WTC11 (cell line): ENCODE results near the gene EEF1AKMT3. TPM values are rescaled to one million over a fixed set of nuclear protein-coding genes. Genes with fewer than 3 reads are reported as not detected.

Experiments
- ATAC-seq: fragments of 200-7000 bp; cut with Tn5 transposase; 2 replicates; pipeline ENCODE4 v1.10.0; 2021; ENCODE audit warnings: mild to moderate bottlenecking, moderate library complexity
- CTCF ChIA-PET: fragments of 300-600 bp; sonication (Branson Sonifier 250); formaldehyde crosslinking; loops from one replicate; lab custom pipeline; 2021; ENCODE audit warnings: antibody characterized with exemption; lab: Charles Lee
- POLR2A ChIA-PET: fragments of 350-600 bp; sonication (Branson Sonifier 250); formaldehyde crosslinking; loops from one replicate; lab custom pipeline; 2021; ENCODE audit warnings: antibody characterized with exemption; lab: Charles Lee
- DNase-seq: peaks from one replicate; pipeline ENCODE4 v3.0.0; 2021; ENCODE audit warnings: low spot score
- H3K27ac Mint-ChIP-seq: 2 replicates; pipeline ENCODE4 v1.8.0; 2021; ENCODE audit warnings: mixed read lengths
- H3K27me3 Mint-ChIP-seq: 2 replicates; pipeline ENCODE4 v1.8.0; 2021; ENCODE audit warnings: low read depth, mild to moderate bottlenecking, moderate library complexity, mixed read lengths
- H3K36me3 Mint-ChIP-seq: 2 replicates; pipeline ENCODE4 v1.8.0; 2021; ENCODE audit warnings: mixed read lengths
- H3K4me1 Mint-ChIP-seq: 2 replicates; pipeline ENCODE4 v1.8.0; 2022; ENCODE audit warnings: mixed read lengths
- H3K4me3 Mint-ChIP-seq: 2 replicates; pipeline ENCODE4 v1.8.0; 2021; ENCODE audit warnings: mild to moderate bottlenecking, moderate library complexity, mixed read lengths
- H3K9me3 Mint-ChIP-seq: 2 replicates; pipeline ENCODE4 v1.8.0; 2021; ENCODE audit warnings: mixed read lengths
- CBFB ChIP-seq: sonication (generic); formaldehyde crosslinking; IDR thresholded peaks from 2 replicates; pipeline ENCODE4 v1.8.1; 2022; ENCODE audit warnings: mild to moderate bottlenecking, low read depth, missing genetic modification reagents
- ESRRA ChIP-seq: sonication (generic); formaldehyde crosslinking; IDR thresholded peaks from 2 replicates; pipeline ENCODE4 v1.8.1; 2022; ENCODE audit warnings: mild to moderate bottlenecking, missing genetic modification reagents, borderline replicate concordance
- GABPB1 ChIP-seq: sonication (generic); formaldehyde crosslinking; IDR thresholded peaks from 2 replicates; pipeline ENCODE4 v1.8.1; 2023; ENCODE audit warnings: mild to moderate bottlenecking, missing genetic modification reagents
- HMGA2 ChIP-seq: fragments of 250-450 bp; sonication (Bioruptor Pico); IDR thresholded peaks from 2 replicates; pipeline ENCODE4 v1.4.0; 2021; ENCODE audit warnings: mild to moderate bottlenecking, moderate library complexity
- IRF2 ChIP-seq: sonication (generic); formaldehyde crosslinking; IDR thresholded peaks from 2 replicates; pipeline ENCODE4 v1.8.0; 2022; ENCODE audit warnings: low read depth, missing genetic modification reagents, borderline replicate concordance
- JAZF1 ChIP-seq: fragments of 250-450 bp; sonication (Bioruptor Pico); IDR thresholded peaks from 2 replicates; pipeline ENCODE4 v1.9.0; 2021; ENCODE audit warnings: moderate library complexity, mild to moderate bottlenecking, inconsistent platforms
- MYBL2 ChIP-seq: sonication (generic); formaldehyde crosslinking; IDR thresholded peaks from 2 replicates; pipeline ENCODE4 v1.8.1; 2023; ENCODE audit warnings: mild to moderate bottlenecking, moderate library complexity, missing genetic modification reagents
- NR1H2 ChIP-seq: sonication (generic); formaldehyde crosslinking; IDR thresholded peaks from 2 replicates; pipeline ENCODE4 v1.9.0; 2021; ENCODE audit warnings: mild to moderate bottlenecking, moderate library complexity, missing genetic modification reagents
- NR2C2 ChIP-seq: sonication (generic); formaldehyde crosslinking; IDR thresholded peaks from 2 replicates; pipeline ENCODE4 v1.8.0; 2022; ENCODE audit warnings: mild to moderate bottlenecking, missing genetic modification reagents
- OVOL2 ChIP-seq: fragments of 250-450 bp; sonication (Bioruptor Pico); IDR thresholded peaks from 2 replicates; pipeline ENCODE4 v1.9.0; 2021; ENCODE audit warnings: mild to moderate bottlenecking, borderline replicate concordance
- SMAD3 ChIP-seq: sonication (generic); formaldehyde crosslinking; IDR thresholded peaks from 2 replicates; pipeline ENCODE4 v1.8.0; 2022; ENCODE audit warnings: missing genetic modification reagents, mild to moderate bottlenecking, borderline replicate concordance
- TEAD4 ChIP-seq: sonication (generic); formaldehyde crosslinking; IDR thresholded peaks from 2 replicates; pipeline ENCODE4 v1.8.0; 2022; ENCODE audit warnings: mild to moderate bottlenecking, missing genetic modification reagents
- ZNF219 ChIP-seq: sonication (generic); formaldehyde crosslinking; IDR thresholded peaks from 2 replicates; pipeline ENCODE4 v1.8.0; 2023; ENCODE audit warnings: missing genetic modification reagents, mild to moderate bottlenecking, borderline replicate concordance
- ZNF263 ChIP-seq: sonication (generic); formaldehyde crosslinking; IDR thresholded peaks from 2 replicates; pipeline ENCODE4 v1.8.1; 2022; ENCODE audit warnings: low read depth, mild to moderate bottlenecking, moderate library complexity, missing genetic modification reagents
- ZNF423 ChIP-seq: fragments of 250-450 bp; sonication (Bioruptor Pico); IDR thresholded peaks from 2 replicates; pipeline ENCODE4 v2.1.2; 2022; ENCODE audit warnings: mild to moderate bottlenecking, moderate library complexity
- total RNA-seq: library from RNA; stranded (reverse); gene quantifications from 3 replicates; pipeline ENCODE4 v1.2.3, GENCODE V29; 2021
- TF ChIP-seq, protein P1 (sequence below): sonication (generic); formaldehyde crosslinking; IDR thresholded peaks from 2 replicates; pipeline ENCODE4 v1.8.1; 2023; ENCODE audit warnings: mild to moderate bottlenecking, missing genetic modification reagents, moderate library complexity
- TF ChIP-seq, protein P2 (sequence below): sonication (generic); formaldehyde crosslinking; IDR thresholded peaks from 2 replicates; pipeline ENCODE4 v1.8.1; 2023; ENCODE audit warnings: mild to moderate bottlenecking, missing genetic modification reagents
- TF ChIP-seq, protein P3 (sequence below): fragments of 250-450 bp; sonication (Bioruptor Pico); conservative IDR thresholded peaks from 2 replicates; pipeline ENCODE4 v1.9.0; 2021; ENCODE audit warnings: mild to moderate bottlenecking
- TF ChIP-seq, protein P4 (sequence below): fragments of 200-600 bp; IDR thresholded peaks from 2 replicates; pipeline ENCODE4 v1.8.0; 2022; ENCODE audit warnings: antibody characterized with exemption

The EEF1AKMT3 gene
- total RNA-seq, 1 experiment from 2014 or later = 3.2 TPM

DNA sequence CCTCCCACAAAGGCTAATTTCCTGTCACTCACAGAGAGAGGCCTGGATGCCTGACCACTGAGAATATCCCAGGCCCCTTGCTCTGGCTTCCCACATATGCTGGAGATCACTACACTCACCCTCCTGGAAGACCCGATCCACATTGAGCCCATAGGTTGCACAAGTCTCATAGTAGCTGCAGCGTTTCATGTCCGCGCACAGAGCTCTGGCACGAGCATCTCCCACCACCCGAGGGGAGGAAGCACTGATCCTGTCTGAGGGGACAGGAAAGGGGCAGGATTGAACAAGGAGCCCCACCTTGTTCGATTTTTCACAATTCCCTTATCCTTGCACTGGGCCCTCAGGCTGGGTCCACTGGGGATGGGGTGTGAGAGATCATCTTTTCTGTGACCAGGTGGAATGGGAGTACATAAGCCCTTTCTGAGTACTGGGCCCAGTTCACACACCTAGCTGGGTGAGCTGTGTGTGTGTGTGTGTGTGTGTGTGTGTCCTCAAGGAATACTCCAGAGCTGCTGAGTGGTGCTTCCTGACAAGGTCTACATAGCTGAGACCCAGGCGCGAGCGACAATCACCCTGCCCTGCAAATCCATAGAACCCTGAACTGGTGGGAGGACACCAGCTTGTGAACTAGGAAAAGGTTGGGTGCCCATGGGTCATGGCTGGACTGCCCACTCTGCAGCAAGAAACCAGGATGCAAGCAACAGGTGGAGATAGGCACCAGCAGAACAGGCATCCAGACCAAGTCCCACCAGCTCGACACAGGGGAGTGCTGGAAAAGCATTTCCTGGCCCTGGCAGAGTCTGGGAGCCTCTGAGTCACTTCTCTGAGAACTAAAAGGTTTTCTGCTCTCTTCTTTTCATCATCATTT is 39.5 kb upstream of the EEF1AKMT3 start (continued):
- TF ChIP-seq GABPB1 (CRISPR knock-in tag) = no peak
- no peak for TF ChIP-seq MYBL2 (CRISPR knock-in tag)
- no peak for TF ChIP-seq ESRRA (CRISPR knock-in tag)
- TF ChIP-seq NR1H2 (CRISPR knock-in tag) = no peak
- TF ChIP-seq OVOL2 = no peak
- TF ChIP-seq, protein P1, sequence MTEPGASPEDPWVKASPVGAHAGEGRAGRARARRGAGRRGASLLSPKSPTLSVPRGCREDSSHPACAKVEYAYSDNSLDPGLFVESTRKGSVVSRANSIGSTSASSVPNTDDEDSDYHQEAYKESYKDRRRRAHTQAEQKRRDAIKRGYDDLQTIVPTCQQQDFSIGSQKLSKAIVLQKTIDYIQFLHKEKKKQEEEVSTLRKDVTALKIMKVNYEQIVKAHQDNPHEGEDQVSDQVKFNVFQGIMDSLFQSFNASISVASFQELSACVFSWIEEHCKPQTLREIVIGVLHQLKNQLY (CRISPR knock-in tag) = no peak

DNA sequence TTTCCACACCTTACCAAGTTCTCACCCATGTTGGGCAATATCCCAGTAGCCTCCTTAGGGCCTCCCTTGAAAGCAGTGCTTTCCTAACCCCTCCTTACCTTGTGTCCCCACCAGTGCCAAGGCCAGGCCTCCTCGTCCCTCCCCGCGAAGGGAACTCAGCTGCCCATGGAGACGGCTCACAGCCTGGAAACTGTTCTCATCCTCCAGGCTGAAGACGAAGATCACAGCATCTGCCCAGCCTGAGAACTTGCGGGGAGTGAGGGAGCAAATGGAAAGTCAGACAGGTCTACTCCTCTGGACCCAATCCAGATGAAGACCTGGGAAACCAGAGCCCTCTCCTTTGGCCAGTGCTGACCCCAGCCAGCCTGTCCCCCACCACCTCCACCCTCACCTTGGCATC is 38.5 kb upstream of the EEF1AKMT3 start:
- ATAC-seq = no peak
- peaks cover 95% of the 10 kb centered on the region for H3K27me3 Mint-ChIP-seq
- no peaks in the 10 kb centered on the region for H3K36me3 Mint-ChIP-seq
- H3K9me3 Mint-ChIP-seq = no peaks in the 10 kb centered on the region
- ChIA-PET CTCF (interaction anchor here (1.7 to 6.6 kb wide), 2 partner anchors 9 to 23 kb away, joined by 5 to 146 read pairs; no protein-coding TSS in a partner anchor), POLR2A (no interaction called here)
- no peak for DNase-seq
- no peak overlapping the region for H3K4me3 Mint-ChIP-seq
- H3K27ac Mint-ChIP-seq = no peak overlapping the region
- TF ChIP-seq JAZF1 (CRISPR knock-in tag) (no peak), OVOL2 (no peak), IRF2 (CRISPR knock-in tag) (no peak), ZNF423 (CRISPR knock-in tag) (no peak), NR1H2 (CRISPR knock-in tag) (no peak), ZNF219 (CRISPR knock-in tag) (no peak), TEAD4 (CRISPR knock-in tag) (no peak), CBFB (CRISPR knock-in tag) (no peak), NR2C2 (CRISPR knock-in tag) (no peak), SMAD3 (CRISPR knock-in tag) (no peak), GABPB1 (CRISPR knock-in tag) (no peak), ZNF263 (CRISPR knock-in tag) (no peak), HMGA2 (CRISPR knock-in tag) (no peak)
- TF ChIP-seq, protein P2, sequence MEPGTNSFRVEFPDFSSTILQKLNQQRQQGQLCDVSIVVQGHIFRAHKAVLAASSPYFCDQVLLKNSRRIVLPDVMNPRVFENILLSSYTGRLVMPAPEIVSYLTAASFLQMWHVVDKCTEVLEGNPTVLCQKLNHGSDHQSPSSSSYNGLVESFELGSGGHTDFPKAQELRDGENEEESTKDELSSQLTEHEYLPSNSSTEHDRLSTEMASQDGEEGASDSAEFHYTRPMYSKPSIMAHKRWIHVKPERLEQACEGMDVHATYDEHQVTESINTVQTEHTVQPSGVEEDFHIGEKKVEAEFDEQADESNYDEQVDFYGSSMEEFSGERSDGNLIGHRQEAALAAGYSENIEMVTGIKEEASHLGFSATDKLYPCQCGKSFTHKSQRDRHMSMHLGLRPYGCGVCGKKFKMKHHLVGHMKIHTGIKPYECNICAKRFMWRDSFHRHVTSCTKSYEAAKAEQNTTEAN = no peak
- TF ChIP-seq, protein P3, sequence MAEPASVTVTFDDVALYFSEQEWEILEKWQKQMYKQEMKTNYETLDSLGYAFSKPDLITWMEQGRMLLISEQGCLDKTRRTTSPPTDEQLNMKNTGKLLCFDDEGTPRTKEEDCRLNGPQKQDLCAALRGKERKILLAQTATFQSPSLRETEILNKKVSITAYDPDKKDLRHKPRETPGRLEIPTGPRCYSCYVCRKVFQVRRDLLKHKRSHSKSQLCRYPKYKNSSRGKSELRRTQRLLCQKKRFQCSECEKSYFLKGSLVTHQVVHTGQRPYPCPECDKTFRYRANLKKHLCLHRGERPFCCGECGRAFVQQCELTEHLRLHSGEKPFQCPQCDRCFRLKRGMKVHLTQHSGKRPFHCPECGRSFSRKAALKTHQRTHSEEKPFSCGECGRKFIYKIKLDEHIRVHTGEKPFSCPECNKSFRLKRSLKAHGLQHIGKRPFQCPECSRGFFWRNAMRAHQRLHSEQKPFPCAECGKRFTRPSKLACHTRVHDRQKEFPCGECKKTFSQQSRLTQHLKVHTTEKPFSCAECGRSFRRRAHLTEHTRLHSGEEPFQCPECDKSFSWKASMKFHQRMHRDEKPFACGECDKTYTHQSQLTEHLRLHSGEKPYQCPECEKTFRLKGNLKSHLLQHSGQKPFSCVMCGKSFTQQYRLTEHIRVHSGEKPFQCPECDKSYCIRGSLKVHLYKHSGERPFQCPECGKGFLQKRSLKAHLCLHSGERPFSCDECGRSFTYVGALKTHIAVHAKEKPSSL (CRISPR knock-in tag) = no peak
- TF ChIP-seq, protein P4, sequence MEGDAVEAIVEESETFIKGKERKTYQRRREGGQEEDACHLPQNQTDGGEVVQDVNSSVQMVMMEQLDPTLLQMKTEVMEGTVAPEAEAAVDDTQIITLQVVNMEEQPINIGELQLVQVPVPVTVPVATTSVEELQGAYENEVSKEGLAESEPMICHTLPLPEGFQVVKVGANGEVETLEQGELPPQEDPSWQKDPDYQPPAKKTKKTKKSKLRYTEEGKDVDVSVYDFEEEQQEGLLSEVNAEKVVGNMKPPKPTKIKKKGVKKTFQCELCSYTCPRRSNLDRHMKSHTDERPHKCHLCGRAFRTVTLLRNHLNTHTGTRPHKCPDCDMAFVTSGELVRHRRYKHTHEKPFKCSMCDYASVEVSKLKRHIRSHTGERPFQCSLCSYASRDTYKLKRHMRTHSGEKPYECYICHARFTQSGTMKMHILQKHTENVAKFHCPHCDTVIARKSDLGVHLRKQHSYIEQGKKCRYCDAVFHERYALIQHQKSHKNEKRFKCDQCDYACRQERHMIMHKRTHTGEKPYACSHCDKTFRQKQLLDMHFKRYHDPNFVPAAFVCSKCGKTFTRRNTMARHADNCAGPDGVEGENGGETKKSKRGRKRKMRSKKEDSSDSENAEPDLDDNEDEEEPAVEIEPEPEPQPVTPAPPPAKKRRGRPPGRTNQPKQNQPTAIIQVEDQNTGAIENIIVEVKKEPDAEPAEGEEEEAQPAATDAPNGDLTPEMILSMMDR = no peak
- TF ChIP-seq, protein P1 (CRISPR knock-in tag) = no peak
- peaks cover 19% of the 10 kb centered on the region for H3K4me1 Mint-ChIP-seq
